CD4-positive, alpha-beta T cell treated with Interleukin-15 for 1 hour (primary cell): ENCODE results near the gene C16orf90.
"Not testable (repeated sequence)": the region's sequence is repeated elsewhere in the genome, so short reads cannot be mapped to it uniquely, and the experiment has no call there.

ENCODE experiments used
- DNase-seq: peaks from one replicate; pipeline ENCODE4 v3.0.0-alpha.2; 2020

C16orf90 gene

DNA sequence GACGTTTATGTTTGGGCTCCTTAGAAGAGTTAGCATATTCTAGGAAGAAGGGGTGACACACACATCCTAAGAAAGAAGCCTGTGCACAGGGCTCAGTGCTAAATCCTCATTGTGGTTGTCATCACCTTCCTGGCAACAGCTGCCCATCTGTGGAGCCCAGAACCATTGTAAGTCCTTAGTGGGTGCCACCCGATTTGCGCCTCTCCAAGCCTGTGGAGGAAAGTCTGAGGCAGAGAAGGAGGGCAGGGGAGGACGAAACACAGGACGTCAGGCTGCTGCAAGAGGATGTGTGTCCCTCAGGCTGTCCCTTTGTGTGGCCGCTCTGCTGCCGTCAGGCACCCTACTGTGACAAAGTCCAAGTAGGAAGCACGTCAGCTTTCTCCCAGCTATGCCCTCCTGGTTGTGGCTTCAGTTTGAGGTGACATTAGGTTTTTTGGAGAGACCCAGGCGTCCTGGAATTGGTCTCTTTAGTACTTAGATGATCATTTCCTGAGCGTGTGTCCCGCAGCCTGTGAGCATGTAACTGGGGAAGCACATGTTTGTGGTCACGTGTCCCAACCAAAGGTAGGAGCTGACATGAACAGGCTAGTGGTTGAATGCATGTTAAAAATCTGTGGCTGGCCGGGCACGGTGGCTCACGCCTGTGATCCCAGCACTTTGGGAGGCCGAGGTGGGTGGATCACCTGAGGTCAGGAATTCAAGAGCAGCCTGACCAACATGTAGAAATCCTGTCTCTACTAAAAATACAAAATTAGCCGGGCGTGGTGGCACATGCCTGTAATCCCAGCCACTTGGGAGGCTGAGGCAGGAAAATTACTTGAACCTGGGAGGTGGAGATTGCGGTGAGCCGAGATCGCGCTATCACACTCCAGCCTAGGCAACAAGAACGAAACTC, 16.2 kb upstream of the C16orf90 start:
- DNase-seq: no peak

DNA sequence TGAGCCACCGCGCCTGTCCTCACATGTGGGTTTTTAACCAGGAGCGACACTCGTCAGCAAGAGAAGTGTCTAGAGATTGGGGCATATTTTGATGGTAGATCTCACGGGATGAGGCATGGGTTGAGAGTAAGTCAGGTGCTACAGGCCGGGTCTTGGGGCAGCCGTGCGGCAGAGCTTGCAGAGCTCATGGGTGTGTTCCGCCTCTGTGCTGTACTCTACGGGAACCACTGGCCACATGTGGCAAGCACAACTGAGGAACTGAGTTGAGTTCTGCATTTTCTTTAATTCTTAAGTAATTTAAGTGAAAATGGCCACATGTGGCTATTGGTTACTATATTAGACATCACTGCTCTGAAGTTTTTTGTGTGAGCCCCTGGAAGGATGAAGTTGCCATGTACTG, 15.1 kb upstream of the C16orf90 start:
- no peak for DNase-seq

DNA sequence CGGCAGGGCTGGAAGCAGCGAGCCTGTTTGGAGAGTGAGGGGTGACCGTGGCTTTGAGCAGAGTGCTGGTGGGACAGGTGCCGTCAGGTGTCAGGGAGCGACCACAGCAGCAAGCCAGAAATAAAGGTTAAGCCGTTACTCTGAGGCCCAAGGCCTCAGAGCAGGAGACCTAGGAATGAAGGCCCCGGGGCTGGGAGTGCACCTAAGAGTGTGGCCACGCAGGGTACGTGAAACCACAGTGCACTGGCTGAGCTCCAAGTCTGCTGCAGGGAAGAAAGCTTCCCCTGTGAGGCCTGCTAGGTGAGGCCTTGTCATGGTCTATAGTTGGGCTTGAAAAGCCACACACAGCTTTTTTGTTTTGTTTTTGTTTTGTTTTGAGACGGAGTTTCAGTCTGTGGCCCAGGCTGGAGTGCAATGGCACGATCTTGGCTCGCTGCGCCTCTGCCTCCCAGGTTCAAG, 14.2 kb upstream of the C16orf90 start:
- peak; percentile 68 for DNase-seq

DNA sequence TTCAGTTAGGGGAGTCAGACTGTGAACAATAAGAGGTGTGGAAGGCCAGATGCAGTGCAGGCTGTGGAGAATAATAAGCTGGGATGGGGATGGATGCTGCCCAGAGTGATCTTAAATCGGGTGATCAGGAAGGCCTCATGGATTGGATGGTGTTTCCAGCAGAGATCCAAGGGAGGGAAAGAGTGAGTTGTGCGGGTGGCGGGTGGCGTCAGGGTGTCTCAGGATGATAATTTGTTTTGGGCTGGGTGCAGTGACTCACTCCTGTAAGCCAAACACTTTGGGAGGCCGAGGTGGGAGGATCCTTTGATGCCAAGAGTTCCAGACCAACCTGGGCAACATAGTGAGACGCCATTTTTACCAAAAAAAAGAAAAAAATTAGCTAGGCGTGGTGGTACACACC, 13.4 kb upstream of the C16orf90 start:
- no peak for DNase-seq

DNA sequence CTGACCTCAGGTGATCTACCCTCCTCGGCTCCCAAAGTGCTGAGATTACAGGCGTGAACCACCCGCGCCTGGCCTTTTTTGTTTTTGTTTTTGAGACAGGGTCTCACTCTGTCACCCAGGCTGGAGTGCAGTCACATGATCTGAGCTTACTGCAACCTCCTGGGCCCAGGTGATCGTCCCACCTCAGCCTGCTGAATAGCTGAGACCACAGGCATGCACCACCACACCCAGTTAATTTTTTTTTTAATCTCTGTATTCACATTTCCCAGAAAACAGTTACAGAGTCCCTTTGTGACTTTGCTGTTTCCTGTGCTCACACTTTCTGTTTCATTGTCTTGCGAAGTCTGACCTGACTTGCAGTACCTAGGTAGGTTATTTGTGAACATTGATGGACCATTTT, 8.2 kb upstream of the C16orf90 start:
- peak; percentile 83 for DNase-seq

DNA sequence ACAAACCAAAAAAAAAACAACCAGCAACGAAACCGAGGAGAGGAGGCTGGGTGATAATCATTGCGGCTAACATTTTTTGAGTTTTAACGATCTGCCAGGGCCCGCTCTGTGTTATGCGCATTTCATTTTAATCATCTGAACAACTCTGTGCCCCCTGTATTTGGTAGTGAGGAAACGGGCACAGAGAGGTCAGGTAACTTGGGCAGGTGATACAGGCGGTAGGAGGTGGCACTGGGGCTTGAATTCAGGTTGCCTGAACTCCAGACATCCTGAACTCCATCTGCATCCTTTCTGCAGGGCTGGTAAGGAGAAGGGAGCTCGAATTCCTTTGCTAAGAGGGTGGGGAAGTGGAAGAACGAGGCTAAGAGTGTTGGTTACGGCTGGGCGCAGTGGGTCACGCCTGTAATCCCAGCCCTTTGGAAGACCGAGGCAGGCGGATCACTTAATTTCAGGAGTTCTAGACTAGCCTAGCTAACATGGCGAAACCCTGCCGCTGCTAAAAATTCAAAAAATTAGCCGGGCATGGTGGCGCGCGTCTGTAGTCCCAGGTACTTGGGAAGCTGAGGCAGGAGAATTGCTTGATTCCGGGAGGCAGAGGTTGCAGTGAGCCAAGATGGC, 6.6 kb upstream of the C16orf90 start:
- no peak for DNase-seq

DNA sequence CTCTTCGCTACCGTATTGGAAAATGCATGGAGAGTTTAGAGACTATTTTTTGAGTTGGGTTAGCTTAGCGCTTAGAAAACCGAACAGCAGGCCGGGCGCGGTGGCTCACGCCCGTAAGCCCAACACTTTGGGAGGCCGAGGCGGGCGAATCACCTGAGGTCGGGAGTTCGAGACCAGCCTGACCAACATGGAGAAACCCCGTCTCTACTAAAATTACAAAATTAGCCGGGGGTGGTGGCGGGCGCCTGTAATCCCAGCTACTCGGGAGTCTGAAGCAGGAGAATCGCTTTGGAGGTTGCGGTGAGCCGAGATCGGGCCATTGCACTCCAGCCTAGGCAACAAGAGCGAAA, 6.1 kb upstream of the C16orf90 start:
- not testable (repeated sequence) for DNase-seq

DNA sequence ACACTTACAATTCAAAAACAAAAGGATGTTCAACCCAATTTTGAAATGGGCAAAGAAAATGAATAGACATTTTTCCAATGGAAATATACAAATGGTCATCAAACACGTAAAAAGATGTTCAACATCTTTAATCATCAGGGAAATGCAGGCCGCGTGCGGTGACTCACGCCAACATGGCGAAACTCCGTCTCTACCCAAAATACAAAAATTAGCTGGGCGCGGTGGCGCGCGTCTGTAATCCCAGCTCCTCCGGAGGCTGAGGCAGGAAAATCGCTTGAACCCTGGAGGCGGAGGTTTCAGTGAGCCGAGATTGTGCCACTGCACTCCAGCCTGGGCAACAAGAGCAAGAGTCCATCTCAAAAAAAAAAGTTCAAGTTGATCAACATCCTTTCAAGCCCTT, 3.7 kb upstream of the C16orf90 start:
- DNase-seq: no peak

DNA sequence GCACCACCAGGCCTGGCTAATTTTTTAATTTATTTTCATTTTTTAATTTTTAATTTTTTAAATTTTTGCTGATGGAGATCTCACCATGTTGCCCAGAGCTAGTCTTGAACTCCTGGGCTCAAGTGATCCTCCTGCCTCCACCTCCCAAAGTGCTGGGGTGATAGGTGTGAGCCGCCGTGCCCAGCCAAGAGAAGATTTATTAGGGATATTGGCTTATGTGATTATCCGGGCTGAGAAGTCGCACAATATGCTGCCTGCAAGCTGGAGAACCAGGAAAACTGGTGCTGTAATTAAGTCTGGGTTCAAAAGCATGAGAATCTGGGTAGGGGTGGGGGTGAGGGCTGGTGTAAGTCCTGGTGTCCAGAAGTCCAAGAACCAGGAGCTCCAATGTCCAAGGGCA, 2.5 kb upstream of the C16orf90 start:
- DNase-seq: no peak

DNA sequence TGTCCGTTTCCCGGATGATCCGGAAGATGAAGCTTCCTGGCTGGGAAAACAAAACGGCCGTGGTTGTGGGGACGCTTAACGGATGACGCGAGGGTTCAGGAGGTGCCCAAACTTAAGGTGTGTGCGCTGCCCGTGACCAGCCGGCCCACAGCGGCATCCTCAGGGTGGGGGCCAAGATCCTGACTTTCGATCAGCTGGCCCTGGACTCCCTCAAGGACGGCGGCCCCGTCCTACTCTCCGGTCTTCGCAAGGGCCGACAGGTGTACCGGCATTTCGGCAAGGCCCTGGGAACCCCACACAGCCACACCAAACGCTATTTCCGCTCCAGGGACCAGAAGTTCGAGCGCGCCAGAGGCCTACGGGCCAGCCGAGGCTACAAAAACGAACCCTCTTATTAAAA, 1.1 kb upstream of the C16orf90 start:
- no peak for DNase-seq

DNA sequence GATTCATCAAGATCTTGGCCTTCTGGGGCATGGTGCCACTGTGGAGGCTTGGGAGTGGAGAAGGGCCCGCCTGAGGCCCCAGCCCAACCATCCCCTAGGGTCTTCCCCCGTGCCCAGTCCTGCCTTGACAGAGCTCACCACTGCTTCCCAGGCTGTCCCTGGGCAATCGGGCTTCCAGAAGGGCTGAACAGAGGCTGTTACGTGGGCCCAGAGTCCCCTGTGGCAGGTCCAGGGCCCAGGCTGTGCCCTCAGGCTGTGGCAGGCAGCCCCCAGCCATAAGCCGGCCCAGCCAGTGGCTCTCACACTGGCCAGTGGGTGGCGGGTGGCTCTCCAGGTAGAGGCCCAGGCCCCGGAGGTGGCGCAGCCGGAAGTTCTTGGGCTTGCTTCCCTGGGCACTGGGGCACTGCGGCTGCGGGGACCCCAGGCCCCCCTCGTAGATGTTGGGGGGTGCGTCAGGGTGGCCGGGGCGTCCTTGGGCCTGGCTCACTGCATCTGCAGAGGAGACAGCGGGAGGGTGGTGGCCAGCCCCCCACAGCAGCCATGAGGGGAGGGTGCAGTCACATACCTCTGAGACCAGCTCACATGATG, 809 bp downstream of the C16orf90 start:
- no peak for DNase-seq

DNA sequence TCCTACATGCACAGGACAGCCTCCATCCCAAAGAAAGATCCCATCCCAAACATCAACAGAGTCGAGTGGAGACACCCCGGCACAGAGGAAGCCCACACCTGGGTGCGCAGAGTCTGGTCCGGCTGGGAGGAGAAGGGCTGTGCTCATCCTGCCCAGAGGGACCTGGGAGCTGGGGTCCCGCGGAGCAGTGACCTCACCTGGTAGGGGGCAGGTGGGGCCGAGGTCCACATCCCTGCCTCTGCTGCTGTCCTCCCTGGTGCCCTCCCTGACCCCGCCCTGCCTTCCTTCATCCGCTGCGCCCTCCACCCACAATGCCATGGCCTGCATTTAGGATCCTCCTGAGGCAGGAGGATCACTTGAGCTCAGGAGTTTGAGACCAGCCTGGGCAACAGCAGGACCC, 2.9 kb downstream of the C16orf90 start:
- DNase-seq: no peak

DNA sequence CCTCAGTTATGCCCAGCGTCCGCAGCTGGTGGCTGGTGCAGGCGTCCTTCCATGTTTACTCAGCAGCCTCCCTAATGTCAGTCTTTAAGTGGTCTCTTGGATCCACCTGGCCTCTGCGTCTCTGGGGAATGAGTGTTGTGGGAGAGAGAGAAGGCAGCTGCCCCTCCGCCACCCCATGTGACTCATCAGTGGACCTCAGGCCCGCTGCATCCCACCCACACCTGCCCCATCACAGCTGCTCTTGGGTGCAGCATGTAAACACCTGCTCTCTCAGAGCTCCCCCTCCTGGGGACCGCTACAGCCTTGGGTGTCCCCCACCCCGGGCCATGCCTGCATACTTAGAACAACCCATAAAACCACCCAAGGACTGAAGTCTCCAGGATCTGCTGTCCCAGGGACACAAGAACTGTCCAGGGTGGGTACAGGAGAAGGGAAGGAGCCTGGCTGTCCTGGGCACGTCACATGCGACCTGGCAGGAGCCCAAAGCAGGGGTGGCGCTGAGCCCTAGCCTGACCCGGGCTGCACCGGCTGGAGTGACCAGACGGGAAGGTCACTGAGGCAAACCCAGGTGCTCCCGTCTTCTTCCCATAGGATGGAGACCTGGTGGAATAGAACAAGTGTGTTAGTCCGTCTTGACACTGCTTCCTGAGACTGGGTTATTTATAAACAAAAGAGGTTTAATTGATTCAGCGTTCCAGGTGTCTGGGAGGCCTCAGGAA, 4.2 kb downstream of the C16orf90 start:
- DNase-seq: no peak

DNA sequence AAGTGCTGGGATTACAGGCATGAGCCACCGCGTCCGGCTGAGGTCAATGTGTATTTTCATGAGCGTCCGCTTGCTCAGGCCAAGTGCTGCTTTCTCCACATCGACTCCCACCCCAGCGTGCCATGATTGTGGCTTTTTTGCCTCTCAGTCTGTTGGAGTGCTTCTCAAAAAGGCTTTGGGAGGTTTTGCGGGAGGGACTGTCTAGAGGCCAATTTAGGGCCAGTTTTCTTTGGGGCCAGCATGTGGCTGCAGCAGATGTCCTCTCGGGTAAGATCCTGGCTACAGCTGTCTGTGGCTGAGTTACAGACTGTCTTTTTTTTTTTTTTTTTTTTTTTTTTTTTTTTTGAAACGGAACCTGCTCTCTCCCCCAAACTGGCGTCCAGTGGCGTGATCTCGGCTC, 6.5 kb downstream of the C16orf90 start:
- DNase-seq: no peak

DNA sequence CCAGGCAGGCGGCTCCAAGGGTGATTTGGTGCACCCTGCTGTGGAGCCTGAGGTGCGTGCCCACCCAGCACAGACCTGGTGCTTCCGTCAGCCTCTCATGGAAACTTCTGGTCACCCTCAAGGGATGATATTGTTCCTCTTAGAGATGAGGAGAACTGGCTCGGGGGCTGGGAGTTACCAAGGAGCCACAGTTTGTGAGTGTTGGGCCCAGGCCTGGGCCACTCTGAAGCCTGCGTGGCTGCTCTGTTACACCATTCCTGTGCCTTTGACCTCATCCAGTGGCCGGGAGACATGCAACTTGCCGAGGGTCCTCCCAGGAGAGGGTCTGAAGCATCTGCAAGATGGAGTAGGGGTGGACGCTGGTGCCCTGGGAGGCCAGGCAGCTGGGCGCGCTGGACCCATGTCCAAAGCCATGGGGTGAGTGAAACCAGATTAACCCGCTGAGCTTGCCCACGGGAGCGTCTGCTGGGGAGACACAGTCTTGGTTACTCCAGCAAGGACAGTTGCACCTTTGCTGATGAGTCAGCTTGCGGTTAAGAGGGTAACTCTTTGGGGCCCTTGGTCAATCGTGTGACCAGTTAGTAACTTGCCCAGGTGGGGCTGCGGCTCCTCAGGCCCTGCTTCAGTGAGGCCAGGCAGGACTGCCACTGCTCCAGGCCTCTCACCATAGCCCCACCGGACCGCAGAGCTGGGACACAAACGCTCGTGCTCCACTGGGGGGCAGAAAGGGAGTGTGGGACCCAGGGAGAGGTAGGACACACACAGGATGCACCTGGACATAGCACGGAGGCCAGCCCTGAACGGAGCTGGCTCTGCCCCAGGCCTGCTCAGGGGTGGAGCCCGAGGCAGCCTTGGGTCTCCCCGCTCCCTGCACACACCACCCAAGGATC, 7.5 kb downstream of the C16orf90 start:
- no peak for DNase-seq

DNA sequence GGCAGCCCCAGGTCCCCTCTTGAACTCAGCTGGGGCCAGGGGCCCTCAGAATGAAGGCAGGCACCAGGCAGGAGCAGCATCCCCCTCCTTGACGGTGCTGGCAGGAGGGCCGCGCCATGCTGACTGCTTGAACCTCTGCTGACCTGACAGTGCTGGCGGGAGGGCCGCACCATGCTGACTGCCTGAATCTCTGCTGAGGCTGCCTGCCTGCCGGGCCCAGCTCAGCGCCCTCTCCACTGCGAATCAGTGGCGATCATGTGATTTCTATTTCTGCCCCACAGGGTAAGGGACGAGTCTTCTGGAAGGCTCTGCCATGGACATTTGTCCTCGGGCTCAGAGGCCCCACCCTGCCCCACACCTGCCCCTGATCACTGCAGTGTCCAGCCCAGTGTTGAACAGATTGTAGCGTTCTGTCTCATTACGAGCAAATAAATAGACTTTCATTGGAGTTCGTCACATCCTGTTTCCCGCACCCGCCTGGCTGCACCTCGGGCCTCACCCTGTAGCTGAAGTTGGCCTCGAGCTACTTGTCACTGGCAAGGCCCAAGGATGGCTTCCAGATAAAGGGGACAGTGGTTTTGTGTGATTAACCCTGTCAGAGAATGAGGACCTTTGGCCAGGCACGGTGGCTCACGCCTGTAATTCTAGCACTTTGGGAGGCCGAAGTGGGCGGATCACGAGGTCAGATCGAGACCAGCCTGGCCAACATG, 8.6 kb downstream of the C16orf90 start:
- DNase-seq: no peak

DNA sequence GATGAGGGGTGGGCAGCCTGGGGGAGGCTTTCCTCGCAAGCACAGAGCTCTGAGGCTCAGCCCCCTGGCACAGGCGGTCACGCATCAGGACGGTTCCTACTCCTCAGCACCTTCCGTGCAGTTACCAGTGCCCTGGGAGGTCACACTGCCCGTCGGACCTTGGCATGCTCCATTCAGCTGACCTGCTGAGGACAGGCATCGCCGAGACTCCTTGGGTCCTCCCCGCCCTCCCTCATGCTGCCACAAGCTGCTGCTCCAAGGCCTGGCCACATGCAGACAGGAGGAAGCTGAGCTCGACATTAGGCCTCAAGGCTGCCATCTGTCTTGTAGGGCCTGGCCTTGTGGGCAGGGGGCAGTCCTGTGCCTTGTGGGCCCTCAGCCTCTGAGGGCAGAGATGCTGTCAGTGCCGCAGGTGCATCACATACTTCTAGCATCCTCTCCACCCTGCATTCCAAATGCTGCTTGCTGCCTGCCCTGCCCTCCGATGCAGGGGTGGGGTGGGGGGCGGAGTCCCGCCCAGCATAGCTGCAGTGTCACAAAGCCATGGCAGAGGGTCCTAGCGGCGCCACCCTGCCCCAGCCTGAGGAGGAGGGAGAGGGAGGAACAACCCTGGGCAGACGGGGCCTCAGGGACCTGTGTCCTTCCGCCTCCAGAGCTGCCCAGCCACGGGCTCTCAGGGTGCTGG, 9.3 kb downstream of the C16orf90 start:
- no peak for DNase-seq

DNA sequence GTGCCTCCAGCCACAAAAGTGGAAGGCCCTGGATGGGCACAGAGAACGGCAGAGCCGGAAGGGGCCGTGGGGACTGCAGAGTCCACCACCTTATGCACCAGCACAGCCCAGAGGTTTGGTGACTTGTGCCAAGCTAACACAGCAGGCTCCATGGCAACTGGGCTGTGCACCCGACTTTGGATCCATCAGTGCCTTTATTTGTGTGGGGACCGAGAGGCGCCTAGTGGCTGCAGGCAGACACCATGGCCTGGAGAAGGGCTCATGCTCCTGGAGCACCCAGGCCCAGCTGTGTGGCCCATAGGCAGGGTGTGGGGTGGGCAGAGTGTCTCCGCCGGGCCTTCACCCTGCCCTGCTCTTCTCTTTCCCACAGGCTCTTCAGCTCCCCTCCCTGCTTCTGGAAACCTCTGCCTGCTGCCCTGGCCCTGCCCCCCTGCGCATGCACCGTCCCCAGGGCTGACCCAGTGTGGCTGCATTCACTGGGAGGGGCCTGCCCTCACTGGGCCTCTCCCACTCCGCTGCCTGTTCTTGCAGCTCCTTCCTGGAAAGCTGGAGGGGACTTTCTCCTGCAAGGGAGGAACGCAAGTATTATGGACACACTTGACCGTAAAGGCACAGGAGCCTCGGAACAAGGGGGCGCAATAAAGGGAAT, 10.1 kb downstream of the C16orf90 start:
- DNase-seq: no peak

DNA sequence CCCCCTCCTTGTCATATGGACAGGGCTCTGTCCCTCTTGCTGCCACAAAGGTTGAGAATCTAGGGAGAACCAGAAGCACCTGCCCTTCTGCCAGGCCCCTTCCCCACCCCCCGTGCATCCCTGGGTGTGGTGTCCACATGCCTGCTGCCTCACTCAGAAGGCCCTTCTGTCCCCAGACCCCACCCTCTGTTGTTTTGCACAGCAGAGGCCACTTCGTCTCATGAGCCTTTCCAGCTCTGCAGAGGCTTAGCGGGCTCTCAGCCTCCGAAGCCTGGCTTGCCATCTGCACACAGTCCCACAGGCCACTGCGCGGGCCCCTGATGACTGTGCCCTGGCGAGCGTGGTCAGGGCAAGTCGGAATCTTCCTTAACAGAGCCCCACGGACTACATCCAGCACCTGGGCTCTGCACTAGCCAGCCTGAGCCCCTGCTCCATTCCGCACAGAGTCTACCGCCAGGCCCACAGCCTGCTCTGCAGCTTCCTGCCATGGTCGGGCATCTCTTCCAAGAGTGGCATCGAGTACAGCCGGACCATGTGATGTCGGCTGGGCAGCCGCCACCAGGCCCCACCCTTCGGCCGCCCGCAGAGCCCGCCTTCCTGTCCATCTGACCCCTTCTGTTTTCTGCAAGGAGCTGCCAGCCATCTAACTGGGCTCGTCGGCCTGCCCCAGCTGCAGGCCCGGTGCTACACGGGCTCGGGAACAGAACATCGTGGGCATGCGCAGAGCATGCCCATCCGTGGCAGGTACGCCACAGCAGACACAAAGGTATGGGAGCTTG, 10.8 kb downstream of the C16orf90 start:
- DNase-seq: no peak
